ENCODE results near the gene C11orf24. TPM values are rescaled to one million over a fixed set of nuclear protein-coding genes. Genes with fewer than 3 reads are reported as not detected.

C11orf24 gene
- polyA plus RNA-seq, 1 of the 3 experiments (the other 2 are of a cell fraction): 50.9 TPM

GRCh38 chr11:68295271-68295670, 23.5 kb upstream of the C11orf24 start:
- Histone ChIP-seq H3K79me2 (ENCODE audit: insufficient read depth) (no peaks in the 10 kb centered on the region), H3K36me3 (replicated peaks in 1 of 2; ENCODE audit: control insufficient read depth in 1 of 2, insufficient read depth in 2 of 2, low read length in 1 of 2) (no peaks in the 10 kb centered on the region), H3K4me3 (ENCODE audit: low read depth in 2 of 2, low read length in 1 of 2) (no peak overlapping the region), H3K9me2 (no peaks in the 10 kb centered on the region), H3K27ac (ENCODE audit: low read depth in 2 of 2, low read length in 1 of 2) (no peak overlapping the region), H3K9me3 (no peaks in the 10 kb centered on the region), H4K20me1 (ENCODE audit: insufficient read depth) (no peaks in the 10 kb centered on the region), H3K9ac (no peak overlapping the region), H2AFZ (ENCODE audit: low read depth) (no peak overlapping the region), H3K27me3 (ENCODE audit: insufficient read depth) (no peaks in the 10 kb centered on the region), H3K4me1 (ENCODE audit: control insufficient read depth in 1 of 2, insufficient read depth in 2 of 2, low read depth in 1 of 2, low read length in 1 of 2) (peaks cover 0 to 2% of the 10 kb centered on the region in 2 experiments; a peak in 1 of 4 replicates), H3F3A (replicated peaks; ENCODE audit: insufficient read depth) (no peaks in the 10 kb centered on the region), H3K4me2 (no peak overlapping the region)
- TF ChIP-seq, protein P1, sequence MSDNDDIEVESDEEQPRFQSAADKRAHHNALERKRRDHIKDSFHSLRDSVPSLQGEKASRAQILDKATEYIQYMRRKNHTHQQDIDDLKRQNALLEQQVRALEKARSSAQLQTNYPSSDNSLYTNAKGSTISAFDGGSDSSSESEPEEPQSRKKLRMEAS (IDR thresholded peaks at IDR 0.05; ENCODE audit: low read depth): no peak
- no peak for TF ChIP-seq NRF1 (IDR thresholded peaks at IDR 0.05; ENCODE audit: low read depth, low read length)
- TF ChIP-seq RAD21 (IDR thresholded peaks at IDR 0.05; ENCODE audit: low read length): no peak
- TF ChIP-seq MEF2A (IDR thresholded peaks at IDR 0.05; ENCODE audit: borderline replicate concordance, low read depth): no peak
- TF ChIP-seq JUND (IDR thresholded peaks at IDR 0.05): no peak
- TF ChIP-seq EP300 (IDR thresholded peaks at IDR 0.05; ENCODE audit: borderline replicate concordance in 1 of 2, low read depth in 1 of 2, low read length in 1 of 2): no peak
- no peak for TF ChIP-seq TEAD4 (IDR thresholded peaks at IDR 0.05; ENCODE audit: borderline replicate concordance, insufficient read depth)
- no peak for TF ChIP-seq IRF3 (IDR thresholded peaks at IDR 0.05; ENCODE audit: low read depth, low read length)
- TF ChIP-seq SIN3A (IDR thresholded peaks at IDR 0.05; ENCODE audit: borderline replicate concordance, low read depth, low read length): no peak
- no peak for TF ChIP-seq GATA2 (CRISPR knock-in tag; IDR thresholded peaks at IDR 0.05)
- TF ChIP-seq CHD2 (IDR thresholded peaks at IDR 0.05; ENCODE audit: low read length, partially characterized antibody): no peak
- TF ChIP-seq SMC3 (IDR thresholded peaks at IDR 0.05; ENCODE audit: low read depth, low read length): no peak
- no peak for TF ChIP-seq EZH2phosphoT487 (IDR thresholded peaks at IDR 0.05; ENCODE audit: borderline replicate concordance, low read depth)
- TF ChIP-seq, protein P2, sequence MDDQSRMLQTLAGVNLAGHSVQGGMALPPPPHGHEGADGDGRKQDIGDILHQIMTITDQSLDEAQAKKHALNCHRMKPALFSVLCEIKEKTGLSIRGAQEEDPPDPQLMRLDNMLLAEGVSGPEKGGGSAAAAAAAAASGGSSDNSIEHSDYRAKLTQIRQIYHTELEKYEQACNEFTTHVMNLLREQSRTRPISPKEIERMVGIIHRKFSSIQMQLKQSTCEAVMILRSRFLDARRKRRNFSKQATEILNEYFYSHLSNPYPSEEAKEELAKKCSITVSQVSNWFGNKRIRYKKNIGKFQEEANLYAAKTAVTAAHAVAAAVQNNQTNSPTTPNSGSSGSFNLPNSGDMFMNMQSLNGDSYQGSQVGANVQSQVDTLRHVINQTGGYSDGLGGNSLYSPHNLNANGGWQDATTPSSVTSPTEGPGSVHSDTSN (IDR thresholded peaks at IDR 0.05): no peak
- no peak for TF ChIP-seq TAF1 (IDR thresholded peaks at IDR 0.05; ENCODE audit: borderline replicate concordance, low read depth, low read length)
- 96% methylated on average over 1 of the region's 1 CpG for WGBS (ENCODE audit: low lambda C conversion rate)
- POLR2A ChIA-PET: interaction anchor here (1.0 kb wide), 1 partner anchor 46 kb away, joined by 6 read pairs; no protein-coding TSS in a partner anchor
- CTCF ChIA-PET: interaction anchor here (1.1 to 5.8 kb wide), 7 partner anchors 14 to 87 kb away, joined by 3 to 170 read pairs (median 23); partner anchors contain the start of genes C11orf24 and LRP5
- no peak for DNase-seq

GRCh38 chr11:68293708-68294107, 21.9 kb upstream of the C11orf24 start:
- no peaks in the 10 kb centered on the region for H4K20me1 ChIP-seq (ENCODE audit: insufficient read depth)
- ChIA-PET POLR2A (no interaction called here), CTCF (no interaction called here)
- no peaks in the 10 kb centered on the region for H3K79me2 ChIP-seq (ENCODE audit: insufficient read depth)
- WGBS (ENCODE audit: low lambda C conversion rate): 94% methylated on average over 2 of the region's 2 CpGs
- 0 out of 2 replicates have a peak, but pooled peaks cover 6% of the 10 kb centered on the region for H3K9me3 ChIP-seq
- H2AFZ ChIP-seq (ENCODE audit: low read depth): no peak overlapping the region
- H3K4me3 ChIP-seq (ENCODE audit: low read depth in 2 of 2, low read length in 1 of 2): no peak overlapping the region
- H3K36me3 ChIP-seq (replicated peaks in 1 of 2; ENCODE audit: control insufficient read depth in 1 of 2, insufficient read depth in 2 of 2, low read length in 1 of 2): no peaks in the 10 kb centered on the region
- H3K4me2 ChIP-seq: no peak overlapping the region
- H3F3A ChIP-seq (replicated peaks; ENCODE audit: insufficient read depth): no peaks in the 10 kb centered on the region
- H3K27ac ChIP-seq (ENCODE audit: low read depth in 2 of 2, low read length in 1 of 2): no peak overlapping the region
- H3K4me1 ChIP-seq (ENCODE audit: control insufficient read depth in 1 of 2, insufficient read depth in 2 of 2, low read depth in 1 of 2, low read length in 1 of 2): peaks cover 0 to 2% of the 10 kb centered on the region in 2 experiments; a peak in 1 of 4 replicates
- no peak for DNase-seq
- no peaks in the 10 kb centered on the region for H3K9me2 ChIP-seq
- H3K9ac ChIP-seq: no peak overlapping the region
- no peaks in the 10 kb centered on the region for H3K27me3 ChIP-seq (ENCODE audit: insufficient read depth)
- no peak for TF ChIP-seq NFIC (IDR thresholded peaks at IDR 0.05; ENCODE audit: borderline replicate concordance)
- TF ChIP-seq RFX5 (IDR thresholded peaks at IDR 0.05; ENCODE audit: low read length): no peak
- no peak for TF ChIP-seq TAF1 (IDR thresholded peaks at IDR 0.05; ENCODE audit: borderline replicate concordance, low read depth, low read length)
- no peak for TF ChIP-seq IRF3 (IDR thresholded peaks at IDR 0.05; ENCODE audit: low read depth, low read length)
- TF ChIP-seq RXRA (IDR thresholded peaks at IDR 0.05; ENCODE audit: borderline replicate concordance, low read depth): no peak
- no peak for TF ChIP-seq TCF12 (IDR thresholded peaks at IDR 0.05)
- no peak for TF ChIP-seq USF1 (IDR thresholded peaks at IDR 0.05; ENCODE audit: borderline replicate concordance, low read depth)
- TF ChIP-seq ELF1 (IDR thresholded peaks at IDR 0.05): no peak

Measured in SK-N-SH (cell line).